Loucy (cell line): ENCODE measurements around the gene FGF21.

Source experiments
- EZH2phosphoT487 ChIP-seq: fragments of 200-600 bp; IDR thresholded peaks from 2 replicates; pipeline ENCODE4 v1.6.1; 2018; ENCODE audit warnings: antibody characterized with exemption, mild to moderate bottlenecking, moderate library complexity, borderline replicate concordance
- TF ChIP-seq, protein P1 (sequence below): fragments of 200-600 bp; sonication (generic); conservative IDR thresholded peaks from 2 replicates; pipeline ENCODE4 v1.5.1; 2014; ENCODE audit warnings: mild to moderate bottlenecking, antibody characterized with exemption, low read length

DNA sequence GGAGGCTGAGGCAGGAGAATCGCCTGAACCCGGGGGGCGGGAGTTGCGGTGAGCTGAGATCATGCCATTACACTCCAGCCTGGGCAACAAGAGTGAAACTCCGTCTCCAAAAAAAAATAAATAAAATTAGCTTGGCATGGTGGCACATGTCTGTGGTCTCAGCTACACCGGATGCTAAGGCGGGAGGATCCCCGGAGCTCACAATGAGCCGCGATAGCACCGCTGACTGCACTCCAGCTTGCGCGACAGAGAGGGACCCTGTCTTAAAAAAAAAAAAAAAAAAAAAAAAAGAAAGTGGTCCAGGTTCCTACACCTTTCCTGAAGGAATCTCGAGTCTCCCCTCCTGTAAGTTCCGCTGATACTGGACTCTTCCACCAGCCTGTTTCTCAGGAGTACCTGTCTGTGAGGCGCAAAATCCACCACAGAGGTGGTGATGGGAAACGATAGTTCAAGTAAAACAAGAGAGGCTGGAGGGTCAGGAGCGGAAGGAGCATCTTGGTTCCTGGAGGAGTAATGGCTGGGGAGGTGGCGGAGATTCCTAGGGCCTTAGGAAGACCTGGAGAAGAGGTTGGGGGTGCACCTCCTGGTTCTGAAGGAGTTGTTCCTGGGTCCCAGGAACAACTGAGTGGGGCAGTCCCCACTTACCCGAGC lies 3.4 kb upstream of the FGF21 start:
- TF ChIP-seq, protein P1, sequence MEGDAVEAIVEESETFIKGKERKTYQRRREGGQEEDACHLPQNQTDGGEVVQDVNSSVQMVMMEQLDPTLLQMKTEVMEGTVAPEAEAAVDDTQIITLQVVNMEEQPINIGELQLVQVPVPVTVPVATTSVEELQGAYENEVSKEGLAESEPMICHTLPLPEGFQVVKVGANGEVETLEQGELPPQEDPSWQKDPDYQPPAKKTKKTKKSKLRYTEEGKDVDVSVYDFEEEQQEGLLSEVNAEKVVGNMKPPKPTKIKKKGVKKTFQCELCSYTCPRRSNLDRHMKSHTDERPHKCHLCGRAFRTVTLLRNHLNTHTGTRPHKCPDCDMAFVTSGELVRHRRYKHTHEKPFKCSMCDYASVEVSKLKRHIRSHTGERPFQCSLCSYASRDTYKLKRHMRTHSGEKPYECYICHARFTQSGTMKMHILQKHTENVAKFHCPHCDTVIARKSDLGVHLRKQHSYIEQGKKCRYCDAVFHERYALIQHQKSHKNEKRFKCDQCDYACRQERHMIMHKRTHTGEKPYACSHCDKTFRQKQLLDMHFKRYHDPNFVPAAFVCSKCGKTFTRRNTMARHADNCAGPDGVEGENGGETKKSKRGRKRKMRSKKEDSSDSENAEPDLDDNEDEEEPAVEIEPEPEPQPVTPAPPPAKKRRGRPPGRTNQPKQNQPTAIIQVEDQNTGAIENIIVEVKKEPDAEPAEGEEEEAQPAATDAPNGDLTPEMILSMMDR = no peak
- no peak for TF ChIP-seq EZH2phosphoT487
